Superior temporal gyrus (tissue), 1 donor: ENCODE measurements around the gene FGF12.
"Not testable (repeated sequence)": the region's sequence is repeated elsewhere in the genome, so short reads cannot be mapped to it uniquely, and the experiment has no call there.

Experiments
- DNase-seq: peaks from one replicate; pipeline ENCODE4 v3.0.0-alpha.2; 2016; ENCODE audit errors: extremely low spot score

FGF12 gene

DNA sequence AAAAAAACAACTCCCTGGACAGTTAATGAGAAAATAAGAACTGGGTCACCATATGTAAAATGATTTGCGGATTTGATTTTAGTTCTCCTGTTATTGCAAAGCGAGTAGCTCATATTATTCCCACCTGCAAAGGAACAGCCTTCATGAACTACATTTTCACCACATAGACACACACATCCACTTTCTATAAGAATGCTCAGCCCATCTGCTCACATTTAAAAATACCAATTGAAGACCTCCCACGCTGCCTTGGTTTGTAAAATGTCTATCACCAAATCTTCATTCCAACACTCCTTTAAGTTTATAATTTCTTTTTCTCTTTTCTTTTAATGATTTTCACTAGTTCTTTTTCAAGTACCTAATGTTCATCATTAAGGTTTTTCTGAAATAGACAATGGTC is 148.6 kb downstream of the FGF12 start:
- DNase-seq: peak; percentile 57

GRCh38 chr3:192577811-192578210 is 149.5 kb downstream of the FGF12 start:
- no peak for DNase-seq

DNA sequence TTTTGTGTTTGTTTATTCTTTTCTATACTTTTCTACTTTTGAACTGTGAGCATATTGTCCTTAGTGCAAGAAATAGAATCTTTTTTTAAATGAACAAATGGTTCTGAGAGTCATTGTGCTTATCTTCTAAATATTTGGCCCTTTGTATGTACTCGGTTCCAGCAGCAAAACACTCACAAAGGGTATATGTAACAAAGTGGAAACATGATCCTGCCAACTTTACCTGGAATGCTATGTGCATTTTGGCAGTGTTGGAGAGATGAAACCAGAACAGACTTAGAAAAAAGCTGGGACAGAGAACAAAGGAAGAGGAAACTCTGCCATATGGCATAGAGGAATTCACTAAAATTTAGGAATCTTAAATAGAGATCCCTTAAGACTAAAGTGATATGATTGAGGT is 150.1 kb downstream of the FGF12 start:
- no peak for DNase-seq

DNA sequence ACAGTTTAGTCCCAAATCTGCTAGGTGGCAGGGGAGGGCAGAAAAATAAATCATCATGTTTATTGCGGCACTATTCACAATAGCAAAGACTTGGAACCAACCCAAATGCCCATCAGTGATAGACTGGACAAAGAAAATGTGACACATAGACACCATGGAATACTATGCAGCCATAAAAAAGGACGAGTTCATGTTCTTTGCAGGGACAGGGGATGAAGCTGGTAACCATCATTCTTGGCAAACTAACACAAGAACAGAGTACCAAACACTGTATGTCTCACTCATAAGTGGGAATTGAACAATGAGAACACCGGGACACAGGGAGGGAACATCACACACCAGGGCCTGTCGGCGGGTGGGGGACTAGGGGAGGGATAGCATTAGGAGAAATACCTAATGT is 150.6 kb downstream of the FGF12 start:
- DNase-seq: not testable (repeated sequence)

- DNase-seq: no peak
Observed at GRCh38 chr3:192575879-192576506, 151.3 kb downstream of the FGF12 start.

DNA sequence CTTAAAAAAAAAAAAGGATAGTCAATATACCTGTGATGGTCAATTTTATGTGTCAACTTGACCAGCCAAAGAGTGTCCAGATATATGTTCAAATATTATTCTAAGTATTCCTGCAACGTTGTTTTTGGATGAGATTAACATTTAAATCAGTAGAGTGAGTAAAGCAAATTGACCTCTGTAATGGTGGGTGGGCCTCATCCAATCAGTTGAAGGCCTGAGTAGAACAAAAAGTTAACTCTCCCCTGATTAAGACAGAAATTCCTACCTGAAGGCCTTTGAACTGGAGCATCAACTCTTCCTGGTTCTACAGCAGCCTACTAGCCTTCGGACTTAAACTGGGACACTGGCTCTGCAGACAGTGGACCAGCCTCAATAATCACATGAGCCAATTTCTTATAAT is 154.1 kb downstream of the FGF12 start:
- DNase-seq: no peak

- peak; percentile 59 for DNase-seq
Observed at GRCh38 chr3:192570821-192571791, 156.2 kb downstream of the FGF12 start.

DNA sequence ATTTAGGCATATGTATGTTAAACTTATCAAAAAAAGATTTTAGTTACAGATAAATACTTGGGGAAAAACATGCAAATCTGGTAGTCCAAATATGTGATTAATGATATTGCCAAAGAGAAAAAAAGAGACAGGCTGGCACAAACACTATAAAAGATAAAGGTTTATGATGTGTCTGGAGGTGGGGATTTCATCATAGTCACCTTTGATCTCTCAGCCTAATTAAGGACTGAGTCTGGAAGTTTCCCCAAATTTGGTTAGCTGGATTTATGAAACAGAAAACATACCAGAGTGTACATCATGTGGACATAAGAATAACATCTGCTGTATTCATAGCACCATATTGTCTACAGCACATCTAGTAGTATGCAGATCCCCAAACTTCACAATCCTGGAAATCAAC is 157.0 kb downstream of the FGF12 start:
- no peak for DNase-seq

GRCh38 chr3:192566706-192567290 is 160.5 kb downstream of the FGF12 start:
- peak; percentile 92 for DNase-seq

DNA sequence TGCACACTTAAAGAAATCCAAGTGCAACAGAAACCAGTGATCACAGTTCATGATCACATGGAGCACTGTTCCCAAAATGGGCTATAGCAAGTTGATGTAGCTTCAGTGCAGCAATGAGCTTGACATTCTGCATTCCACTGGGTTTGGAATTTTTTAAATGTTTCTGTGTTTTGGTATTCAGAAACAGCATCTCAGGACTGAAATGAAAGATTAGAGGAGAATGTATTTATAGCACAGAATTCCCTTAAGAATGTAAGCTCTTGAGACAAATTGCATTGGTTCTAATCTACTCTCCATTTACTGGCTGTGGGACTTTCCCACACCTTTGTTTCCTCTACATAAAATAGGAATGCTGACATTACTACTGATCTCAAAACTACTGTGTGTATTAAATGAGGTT is 162.7 kb downstream of the FGF12 start:
- DNase-seq: no peak

- no peak for DNase-seq
Observed at GRCh38 chr3:192563417-192563816, 163.9 kb downstream of the FGF12 start.

DNA sequence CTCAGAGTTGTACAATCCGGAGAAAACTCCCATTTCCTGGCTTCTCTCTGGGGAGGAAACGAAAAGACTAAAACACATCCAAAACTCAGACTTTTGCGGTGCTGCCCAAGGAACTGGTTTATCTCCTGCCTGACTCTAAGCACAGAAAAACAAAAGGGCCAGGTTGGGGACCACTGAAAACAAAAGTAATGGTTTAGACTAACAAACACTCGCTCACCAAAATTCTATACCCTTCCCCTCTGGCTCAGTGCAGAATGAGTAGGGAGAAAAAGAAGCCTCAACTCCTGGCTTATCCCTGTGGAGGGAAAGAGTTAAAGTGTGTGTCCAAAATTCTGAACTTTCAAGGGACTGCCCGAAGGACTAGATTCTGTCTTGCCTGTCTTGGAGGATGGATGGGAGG is 173.6 kb downstream of the FGF12 start:
- no peak for DNase-seq

DNA sequence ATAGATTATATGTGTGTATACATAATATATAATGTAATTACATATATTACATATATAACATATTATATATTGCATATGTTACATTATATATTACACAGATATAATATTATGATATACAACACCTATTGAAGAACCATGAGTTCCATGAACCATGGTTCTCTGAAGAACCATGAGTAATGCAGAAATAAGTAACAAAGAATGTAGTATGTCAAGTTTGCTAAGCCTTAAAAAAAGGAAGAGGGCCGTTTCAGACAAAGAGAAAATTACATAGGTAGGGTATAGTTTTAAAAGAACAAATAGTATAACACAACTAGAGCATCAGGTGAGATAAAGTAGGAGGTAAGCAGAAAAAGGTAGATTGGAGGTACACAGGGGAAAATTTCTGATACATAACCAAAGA is 177.0 kb downstream of the FGF12 start:
- DNase-seq: no peak

- DNase-seq: no peak
Observed at GRCh38 chr3:192545333-192545732, 182.0 kb downstream of the FGF12 start.

DNA sequence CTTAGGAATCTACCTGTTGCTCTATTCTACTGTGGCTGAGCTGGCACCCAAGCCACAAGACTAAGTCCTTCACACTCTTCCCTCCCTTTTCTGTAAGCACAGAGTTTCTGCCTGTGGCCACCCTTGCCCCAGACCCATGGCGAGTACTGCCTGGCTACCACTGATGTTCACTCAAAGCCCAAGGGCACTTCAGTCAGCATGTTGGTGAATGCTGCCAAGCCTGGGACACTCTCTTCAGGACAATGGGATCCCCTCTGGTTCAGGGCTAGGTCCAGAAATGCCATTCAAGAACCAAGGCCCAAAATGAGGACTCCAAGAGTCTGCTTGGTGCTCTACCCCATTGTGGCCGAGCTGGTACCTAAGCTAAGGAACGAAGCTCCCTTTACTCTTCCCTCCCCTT is 184.2 kb downstream of the FGF12 start:
- DNase-seq: no peak

GRCh38 chr3:192516820-192517219 is 210.5 kb downstream of the FGF12 start:
- no peak for DNase-seq

DNA sequence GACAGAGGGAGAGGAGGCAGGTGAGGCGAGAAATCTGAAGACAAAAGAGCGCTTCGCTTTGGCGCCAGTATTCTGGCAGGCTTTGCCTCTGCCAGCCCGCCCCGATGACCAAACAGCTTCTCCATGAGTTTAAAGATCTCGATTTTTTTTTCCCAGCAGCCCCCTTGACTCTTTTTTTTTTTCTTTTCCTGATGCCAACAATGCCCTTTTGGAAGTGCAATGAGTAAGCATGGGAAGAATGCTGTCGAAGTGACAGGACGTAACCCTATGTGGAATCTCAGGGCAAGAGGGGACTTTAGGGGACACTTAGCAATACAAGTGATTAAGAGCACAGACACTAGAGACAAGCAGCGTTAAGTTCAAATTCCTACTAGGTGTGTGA is 211.7 kb downstream of the FGF12 start:
- no peak for DNase-seq

DNA sequence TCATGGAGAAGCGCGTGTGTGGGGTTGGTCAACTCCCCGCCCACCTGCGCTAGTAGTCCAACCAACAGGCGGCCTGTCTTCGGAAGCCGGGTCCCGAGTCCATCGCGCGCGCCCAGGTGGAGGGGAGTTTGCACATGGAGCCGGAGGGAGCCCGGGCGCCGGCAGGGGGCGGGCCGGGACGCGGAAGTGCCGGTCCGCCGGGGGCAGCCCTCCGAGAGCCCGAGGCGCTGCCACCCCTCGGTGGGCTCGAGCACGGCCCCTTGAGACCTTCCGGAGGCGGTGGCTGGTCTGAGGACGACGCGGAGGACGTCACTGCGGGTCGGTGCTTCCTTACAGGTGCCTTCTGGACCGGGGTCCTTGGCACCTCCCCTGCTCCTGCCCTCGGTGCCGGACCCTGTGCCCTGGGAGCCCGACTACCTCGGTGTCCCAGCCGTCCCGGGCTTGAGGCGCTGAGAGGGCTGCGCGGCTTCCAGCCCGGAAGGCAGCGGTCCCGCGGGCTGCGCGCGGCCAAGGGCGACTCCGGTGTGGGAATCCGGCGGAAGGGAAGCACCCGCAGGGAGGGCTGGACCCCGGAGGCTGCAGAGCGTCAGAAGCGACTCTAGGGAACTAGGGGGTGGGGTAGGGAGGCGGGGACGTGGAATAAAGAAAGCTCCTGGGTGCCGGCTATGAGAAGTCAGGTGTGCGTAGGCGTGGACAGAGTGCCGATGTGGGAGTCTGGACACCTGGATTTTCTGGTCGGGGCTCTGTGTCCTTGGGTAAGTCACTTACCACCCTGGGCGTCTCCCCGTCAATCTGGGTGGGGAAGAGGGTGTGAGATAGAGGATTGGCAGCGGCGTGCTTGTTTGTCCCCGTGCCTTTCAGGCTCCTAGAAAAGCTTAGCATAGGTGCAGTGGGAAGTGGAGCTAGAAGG is 212.3 kb downstream of the FGF12 start:
- no peak for DNase-seq

GRCh38 chr3:192514081-192514753 is 213.1 kb downstream of the FGF12 start:
- no peak for DNase-seq

DNA sequence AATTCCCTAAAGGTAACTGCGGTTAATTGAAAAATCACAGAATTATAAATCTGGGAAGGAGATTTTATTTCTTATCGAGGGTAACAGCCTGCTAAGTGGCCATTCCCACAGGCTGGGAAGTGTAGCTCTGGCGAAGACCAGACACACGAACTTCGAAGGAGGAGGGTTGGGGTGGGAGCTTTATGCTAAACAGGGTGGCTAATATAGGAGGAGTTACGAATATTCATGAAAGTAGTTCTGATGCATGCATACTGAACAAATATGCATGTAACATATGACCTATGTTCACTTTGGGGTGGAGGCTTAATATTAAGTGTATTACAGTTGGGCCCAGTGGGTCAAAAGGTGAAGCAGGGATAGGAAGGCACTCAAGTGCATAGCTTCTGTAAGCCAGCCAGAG is 221.6 kb downstream of the FGF12 start:
- no peak for DNase-seq

DNA sequence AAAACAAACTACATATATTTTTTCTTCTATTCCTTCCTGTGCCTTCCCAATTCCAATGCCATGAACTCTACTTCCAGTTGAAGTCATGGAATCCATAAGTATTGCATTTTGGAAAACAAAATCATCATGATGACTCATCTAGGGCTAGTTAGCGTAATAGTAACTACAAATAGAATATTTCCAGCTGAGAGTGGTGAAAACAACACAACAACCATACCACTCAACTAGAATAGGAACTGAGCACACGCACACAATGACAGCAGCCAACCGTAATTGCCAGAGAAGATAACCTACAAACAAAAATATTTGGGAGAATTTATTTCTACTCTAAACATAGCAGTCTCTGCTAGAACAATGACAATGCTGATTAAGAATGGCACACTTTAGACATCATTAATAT is 225.9 kb downstream of the FGF12 start:
- no peak for DNase-seq
